Gastroesophageal sphincter (tissue), 4 donors: ENCODE data around the gene IRX1. TPM values are rescaled to one million over a fixed set of nuclear protein-coding genes. Genes with fewer than 3 reads are reported as not detected.

Source experiments
- ATAC-seq: fragments of 150-250 bp; one replicate; pipeline ENCODE4 v1.9.1; 2016; ENCODE audit warnings: mild to moderate bottlenecking, moderate library complexity
- H3K27ac ChIP-seq, 4 donors: fragments of 200-600 bp; sonication (generic) in 3 of 4; 1 replicate in 3 of 4; 2 replicates in 1 of 4; pipeline ENCODE4 v1.5.1; 2016 to 2019
- H3K27me3 ChIP-seq: fragments of 200-600 bp; sonication (generic); one replicate; pipeline ENCODE4 v1.5.1; 2019
- H3K36me3 ChIP-seq, 2 donors: fragments of 200-600 bp; sonication (generic); one replicate each; pipeline ENCODE4 v1.5.1; 2019; ENCODE audit warnings: control low read depth in 1 of 2
- H3K4me1 ChIP-seq, 3 donors: fragments of 200-600 bp; sonication (generic); 1 replicate in 2 of 3; 2 replicates in 1 of 3; pipeline ENCODE4 v1.5.1; 2016 to 2019; ENCODE audit warnings: control low read depth in 2 of 3
- H3K4me3 ChIP-seq, 2 donors: fragments of 200-600 bp; sonication (generic); one replicate each; pipeline ENCODE4 v1.5.1; 2019; ENCODE audit warnings: mild to moderate bottlenecking in 1 of 2, moderate library complexity in 1 of 2
- H3K9me3 ChIP-seq, 3 donors: fragments of 200-600 bp; sonication (generic); one replicate each; pipeline ENCODE4 v1.5.1; 2017 to 2019; ENCODE audit warnings: control low read depth in 2 of 3
- CTCF ChIP-seq, 4 experiments: fragments of 200-600 bp in 2 of 4; fragments of 450-650 bp in 2 of 4; sonication (generic) in 1 of 4; IDR thresholded peaks; one replicate each; pipeline ENCODE4 v1.5.1; 2017 to 2019; ENCODE audit warnings: antibody characterized with exemption in 4 of 4, mild to moderate bottlenecking in 2 of 4, moderate library complexity in 2 of 4
- EP300 ChIP-seq: sonication (generic); formaldehyde crosslinking; IDR thresholded peaks from one replicate; pipeline ENCODE4 v1.6.1; 2017; ENCODE audit warnings: antibody characterized with exemption, mild to moderate bottlenecking
- POLR2A ChIP-seq, 2 donors: fragments of 450-650 bp; IDR thresholded peaks; one replicate each; pipeline ENCODE4 v1.6.1; 2017; ENCODE audit warnings: antibody characterized with exemption in 2 of 2, mild to moderate bottlenecking in 2 of 2, moderate library complexity in 1 of 2
- POLR2AphosphoS5 ChIP-seq: sonication (generic); formaldehyde crosslinking; IDR thresholded peaks from one replicate; pipeline ENCODE4 v1.6.1; 2017; ENCODE audit warnings: antibody characterized with exemption
- WGBS, 2 donors: methylation state at CpG; one replicate each; pipeline ENCODE4 v1.1.5; 2018; ENCODE audit warnings: low coverage in 1 of 2; 5-methylcytosine and 5-hydroxymethylcytosine counted together
- total RNA-seq, 4 donors: library from RNA; depleted of rRNA; stranded (reverse); fragments of >200 nt; gene quantifications; one replicate each; pipeline ENCODE4 v1.1.0, GENCODE V29; 2016

Gene IRX1
- total RNA-seq, 4 donors from 2014 or later: 0.39 to 2.0 TPM; not detected in 2

DNA sequence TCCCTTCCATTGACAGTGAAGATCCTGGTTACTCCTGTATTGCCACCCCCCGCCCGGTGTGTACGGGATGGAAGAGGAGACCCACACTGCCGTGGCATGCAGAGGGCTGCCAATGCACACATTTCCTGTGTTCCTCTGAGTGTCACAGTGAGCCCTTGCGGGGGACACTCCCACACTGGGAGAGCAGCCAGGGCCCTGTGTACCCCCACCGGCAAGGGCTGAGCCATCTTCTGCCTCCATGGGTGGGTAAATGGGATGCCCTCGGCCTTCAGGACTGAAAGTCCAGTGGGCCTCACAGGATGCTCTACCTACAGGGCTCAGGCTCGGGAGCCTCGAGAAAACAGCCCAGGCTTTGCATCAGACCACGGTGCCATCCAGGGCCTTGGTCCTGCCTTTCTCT, 18.1 kb downstream of the IRX1 start:
- 83 to 100% methylated on average over 1 of the region's 10 CpGs for WGBS, 2 donors
- H3K4me1 ChIP-seq: no peaks in the 10 kb centered on the region
- TF ChIP-seq CTCF (IDR thresholded peaks at IDR 0.05) (no peak), EP300 (no peak), POLR2A (IDR thresholded peaks at IDR 0.05) (no peak), POLR2AphosphoS5 (no peak)
- no peak overlapping the region for H3K27ac ChIP-seq
- H3K27me3 ChIP-seq: peaks cover 65% of the 10 kb centered on the region
- no peaks in the 10 kb centered on the region for H3K9me3 ChIP-seq
- ATAC-seq: no peak
- no peaks in the 10 kb centered on the region for H3K36me3 ChIP-seq
- H3K4me3 ChIP-seq: no peak overlapping the region

- Histone ChIP-seq H3K9me3 (no peaks in the 10 kb centered on the region), H3K4me1 (no peaks in the 10 kb centered on the region), H3K36me3 (no peaks in the 10 kb centered on the region), H3K27ac (no peak overlapping the region), H3K4me3 (no peak overlapping the region), H3K27me3 (peaks cover 58% of the 10 kb centered on the region)
- TF ChIP-seq POLR2AphosphoS5 (no peak), EP300 (no peak), POLR2A (IDR thresholded peaks at IDR 0.05) (no peak), CTCF (IDR thresholded peaks at IDR 0.05) (no peak)
- ATAC-seq: no peak
- WGBS, 2 donors: 56 to 76% methylated on average over 1 of the region's 2 CpGs
Observed at GRCh38 chr5:3615217-3615616, 19.6 kb downstream of the IRX1 start.

GRCh38 chr5:3615829-3616228, 20.2 kb downstream of the IRX1 start:
- Histone ChIP-seq H3K9me3 (no peaks in the 10 kb centered on the region), H3K27ac (no peak overlapping the region), H3K27me3 (peaks cover 58% of the 10 kb centered on the region), H3K36me3 (no peaks in the 10 kb centered on the region), H3K4me3 (no peak overlapping the region), H3K4me1 (no peaks in the 10 kb centered on the region)
- TF ChIP-seq EP300 (no peak), POLR2A (IDR thresholded peaks at IDR 0.05) (no peak), POLR2AphosphoS5 (no peak), CTCF (IDR thresholded peaks at IDR 0.05) (no peak)
- ATAC-seq: no peak
- WGBS, 2 donors: 91 to 100% methylated on average over 6 to 9 of the region's 13 CpGs

- WGBS, 2 donors: 38 to 40% methylated on average over 1 to 3 of the region's 6 CpGs
- H3K4me3 ChIP-seq: no peak overlapping the region
- no peak for TF ChIP-seq POLR2A (IDR thresholded peaks at IDR 0.05)
- no peak for TF ChIP-seq POLR2AphosphoS5
- TF ChIP-seq EP300: no peak
- TF ChIP-seq CTCF (IDR thresholded peaks at IDR 0.05): no peak
- H3K27ac ChIP-seq: no peak overlapping the region
- ATAC-seq: no peak
- H3K9me3 ChIP-seq: no peaks in the 10 kb centered on the region
- no peaks in the 10 kb centered on the region for H3K4me1 ChIP-seq
- no peaks in the 10 kb centered on the region for H3K36me3 ChIP-seq
- peaks cover 62% of the 10 kb centered on the region for H3K27me3 ChIP-seq
Observed at GRCh38 chr5:3619579-3619978, 23.9 kb downstream of the IRX1 start.

DNA sequence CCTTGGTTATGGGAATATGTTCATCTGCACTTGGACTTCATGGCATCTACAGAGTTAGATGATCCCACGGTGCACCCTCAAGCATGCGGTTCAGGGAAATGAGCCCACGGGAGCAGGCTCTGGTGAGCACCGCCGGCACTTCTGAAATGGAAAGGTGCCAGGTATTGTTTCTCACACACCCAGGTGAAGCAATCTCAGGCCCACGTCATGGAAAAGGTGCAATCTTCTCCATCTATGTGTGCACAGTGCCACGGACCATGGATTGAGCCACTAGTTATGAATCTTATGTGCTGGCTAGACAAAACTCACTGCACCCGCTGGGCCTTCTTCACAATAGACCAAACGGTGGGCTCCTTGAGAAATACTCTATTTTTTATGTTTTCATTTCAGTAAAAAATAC, 27.3 kb downstream of the IRX1 start:
- WGBS, 2 donors: 58 to 100% methylated on average over 2 to 6 of the region's 9 CpGs

More for the DNA sequence above, 27.3 kb downstream of the IRX1 start:
- Histone ChIP-seq H3K36me3 (no peaks in the 10 kb centered on the region), H3K4me1 (no peaks in the 10 kb centered on the region), H3K4me3 (no peak overlapping the region), H3K27me3 (peaks cover 31% of the 10 kb centered on the region), H3K27ac (no peak overlapping the region), H3K9me3 (no peaks in the 10 kb centered on the region)
- TF ChIP-seq POLR2AphosphoS5 (no peak), POLR2A (IDR thresholded peaks at IDR 0.05) (no peak), CTCF (IDR thresholded peaks at IDR 0.05) (no peak), EP300 (no peak)
- ATAC-seq: no peak
